ENCODE results near the gene CNTN1. TPM values are rescaled to one million over a fixed set of nuclear protein-coding genes. Genes with fewer than 3 reads are reported as not detected.
"Not testable (repeated sequence)": the region's sequence is repeated elsewhere in the genome, so short reads cannot be mapped to it uniquely, and the experiment has no call there.

Gene CNTN1
- total and polyA plus RNA-seq, 5 experiments from 2014 or later = not detected

DNA sequence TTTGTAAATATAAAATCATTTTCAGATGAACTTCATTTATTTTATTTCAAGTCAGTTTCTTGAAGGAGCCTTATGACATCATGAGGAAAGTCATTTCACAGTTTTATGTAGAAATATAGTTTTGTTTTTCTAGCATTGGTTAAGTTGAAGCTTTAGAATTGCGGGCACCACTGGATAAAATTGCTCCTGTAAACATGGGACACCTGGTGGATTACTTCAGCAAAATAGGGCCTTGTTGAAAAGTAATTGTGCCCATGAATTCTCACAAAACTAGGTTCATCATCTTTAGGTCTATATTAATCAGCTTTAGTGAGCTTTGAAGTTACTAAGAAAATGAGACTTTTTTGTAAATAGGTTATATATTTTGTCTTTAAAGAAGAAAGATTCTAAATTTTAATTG is 25.3 kb downstream of the CNTN1 start:
- no peaks in the 10 kb centered on the region for H3K4me1 Mint-ChIP-seq
- H3K27ac Mint-ChIP-seq = no peak overlapping the region
- no peaks in the 10 kb centered on the region for H3K27me3 Mint-ChIP-seq
- no peaks in the 10 kb centered on the region for H3K36me3 Mint-ChIP-seq
- POLR2A ChIA-PET = no interaction called here
- no peak overlapping the region for H3K4me3 Mint-ChIP-seq
- peaks cover 0 to 10% (median 0%) of the 10 kb centered on the region in 9 donors for H3K9me3 Mint-ChIP-seq
- ATAC-seq = no peak
- no peak for DNase-seq

DNA sequence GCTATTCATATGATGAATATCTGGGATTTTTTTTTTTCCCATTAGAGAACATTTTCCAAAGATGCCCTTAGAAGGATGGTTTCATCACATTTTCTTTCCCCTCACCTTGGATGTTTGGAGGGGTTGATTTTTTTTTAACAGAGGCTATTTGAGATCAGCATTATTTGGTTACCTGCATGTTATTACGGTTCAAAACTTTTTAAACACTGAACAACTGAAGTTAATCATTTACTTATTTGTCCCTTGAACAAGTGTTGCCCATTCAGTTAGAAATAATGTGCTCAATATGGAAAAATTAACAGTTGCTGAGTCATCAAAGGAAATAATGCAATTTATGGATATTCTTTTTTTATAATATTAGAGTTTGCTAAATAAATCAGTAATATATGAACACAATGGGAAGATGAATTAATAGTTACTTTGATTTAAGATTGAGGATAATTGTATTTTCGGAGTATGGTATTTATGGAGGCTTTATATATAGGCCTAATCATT is 26.7 kb downstream of the CNTN1 start:
- Mint-ChIP-seq H3K4me3 (no peak overlapping the region), H3K36me3 (no peaks in the 10 kb centered on the region), H3K27me3 (no peaks in the 10 kb centered on the region), H3K9me3 (peaks cover 0 to 10% (median 0%) of the 10 kb centered on the region in 9 donors), H3K27ac (no peak overlapping the region), H3K4me1 (no peaks in the 10 kb centered on the region)
- POLR2A ChIA-PET = no interaction called here
- ATAC-seq = no peak
- no peak for DNase-seq

DNA sequence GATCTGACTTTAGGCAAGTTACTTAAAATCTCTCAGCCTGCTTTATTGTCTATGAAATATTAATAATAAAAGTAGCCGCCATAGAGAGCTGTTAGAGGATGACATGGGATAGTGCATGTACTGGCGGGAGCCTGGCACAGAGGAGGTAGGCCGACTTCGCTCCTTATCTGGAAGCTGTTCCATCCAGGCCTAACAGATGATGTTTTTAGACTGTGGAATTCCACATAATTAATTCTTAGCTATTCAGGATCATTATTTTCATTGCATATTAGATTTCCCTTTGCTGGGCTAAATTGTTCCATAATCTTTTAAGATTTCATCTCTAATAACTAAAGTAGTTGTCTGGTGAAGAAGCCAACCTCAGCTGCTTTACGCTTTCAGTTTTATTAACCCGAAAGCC is 30.8 kb downstream of the CNTN1 start:
- peaks cover 0 to 6% (median 0%) of the 10 kb centered on the region in 9 donors for H3K9me3 Mint-ChIP-seq
- H3K4me1 Mint-ChIP-seq = no peaks in the 10 kb centered on the region
- no peak overlapping the region for H3K4me3 Mint-ChIP-seq
- ATAC-seq = no peak
- H3K27ac Mint-ChIP-seq = no peak overlapping the region
- POLR2A ChIA-PET = no interaction called here
- no peaks in the 10 kb centered on the region for H3K36me3 Mint-ChIP-seq
- DNase-seq = no peak
- no peaks in the 10 kb centered on the region for H3K27me3 Mint-ChIP-seq

DNA sequence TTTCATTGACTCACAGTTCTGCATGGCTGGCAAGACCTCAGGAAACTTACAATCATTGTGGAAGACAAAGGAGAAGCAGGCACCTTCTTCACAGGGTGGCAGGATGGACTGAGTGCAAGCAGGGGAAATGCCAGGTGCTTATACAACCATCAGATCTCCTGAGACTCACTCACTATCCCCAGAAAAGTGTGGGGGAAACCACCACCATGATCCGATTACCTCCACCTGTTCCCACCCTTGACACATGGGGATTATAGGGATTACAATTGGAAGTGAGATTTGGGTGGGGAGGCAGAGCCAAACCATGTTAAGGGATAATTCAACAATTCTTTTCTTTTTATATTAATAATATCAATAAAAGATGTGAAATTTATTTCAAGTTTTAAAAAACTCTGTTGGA is 34.1 kb downstream of the CNTN1 start:
- ATAC-seq (no peak), DNase-seq (no peak)
- Mint-ChIP-seq H3K4me3 (no peak overlapping the region), H3K9me3 (peaks cover 0 to 6% (median 0%) of the 10 kb centered on the region in 9 donors), H3K27me3 (no peaks in the 10 kb centered on the region), H3K36me3 (no peaks in the 10 kb centered on the region), H3K4me1 (no peaks in the 10 kb centered on the region), H3K27ac (no peak overlapping the region)
- POLR2A ChIA-PET = no interaction called here

DNA sequence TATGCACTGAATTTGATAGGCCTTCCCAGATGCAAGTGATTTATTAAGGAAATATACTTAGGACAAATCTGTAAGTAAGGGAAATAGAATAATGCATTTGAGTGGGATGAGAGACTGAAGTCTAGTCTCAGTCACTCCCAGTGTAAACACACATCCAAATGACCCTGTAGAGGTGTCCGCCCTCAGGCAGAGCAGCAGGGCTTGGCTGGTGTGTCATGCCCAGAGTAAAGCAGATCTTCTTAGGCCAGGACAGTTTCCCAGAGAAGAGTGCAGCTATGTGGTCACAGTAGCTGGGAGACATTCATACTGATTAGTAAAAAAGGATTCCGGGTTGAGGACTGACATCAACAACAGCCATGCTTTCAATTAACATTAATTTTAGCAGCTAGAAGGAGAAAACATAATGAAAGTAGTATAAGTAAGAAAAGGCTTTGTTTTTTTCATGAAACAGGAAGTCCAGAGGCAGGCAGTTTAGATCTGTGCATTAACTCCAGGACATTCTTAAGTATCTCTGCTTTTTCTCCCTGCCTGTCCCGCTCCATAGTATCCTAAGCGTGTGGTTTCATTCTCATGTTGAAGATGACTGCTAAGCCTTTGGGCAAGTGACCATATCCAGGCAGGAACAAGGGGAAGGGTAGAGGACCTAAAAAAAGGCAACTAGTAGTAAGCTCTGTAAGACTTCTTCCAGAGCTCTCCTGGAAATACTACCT is 35.7 kb downstream of the CNTN1 start:
- POLR2A ChIA-PET = no interaction called here
- DNase-seq (no peak), ATAC-seq (no peak)
- no peaks in the 10 kb centered on the region for H3K27me3 Mint-ChIP-seq
- no peaks in the 10 kb centered on the region for H3K4me1 Mint-ChIP-seq
- H3K36me3 Mint-ChIP-seq = no peaks in the 10 kb centered on the region
- peaks cover 0 to 6% (median 0%) of the 10 kb centered on the region in 9 donors for H3K9me3 Mint-ChIP-seq
- H3K27ac Mint-ChIP-seq = no peak overlapping the region
- H3K4me3 Mint-ChIP-seq = no peak overlapping the region

DNA sequence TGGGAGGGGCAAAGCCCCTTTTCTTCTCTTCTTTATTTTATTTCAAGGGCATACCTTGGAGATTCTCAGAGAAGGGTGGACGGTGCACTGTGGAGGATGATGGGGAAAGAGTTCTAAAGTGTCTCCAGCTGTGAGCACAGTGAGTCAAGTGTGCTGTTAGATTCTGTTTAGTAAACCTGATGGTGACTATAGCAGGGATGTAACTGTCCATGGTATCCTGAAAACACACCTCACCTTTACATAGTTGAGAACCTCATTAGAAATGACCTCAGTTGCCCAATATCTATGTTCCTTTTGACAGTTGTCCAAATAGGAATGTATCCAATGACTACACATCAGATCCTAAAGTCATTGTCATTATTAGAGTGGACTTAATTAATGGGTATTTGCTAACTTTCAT is 38.0 kb downstream of the CNTN1 start:
- no peak overlapping the region for H3K27ac Mint-ChIP-seq
- H3K4me3 Mint-ChIP-seq = no peak overlapping the region
- DNase-seq (no peak), ATAC-seq (no peak)
- peaks cover 0 to 2% (median 0%) of the 10 kb centered on the region in 9 donors for H3K9me3 Mint-ChIP-seq
- H3K27me3 Mint-ChIP-seq = no peaks in the 10 kb centered on the region
- H3K36me3 Mint-ChIP-seq = no peaks in the 10 kb centered on the region
- POLR2A ChIA-PET = no interaction called here
- H3K4me1 Mint-ChIP-seq = no peaks in the 10 kb centered on the region

DNA sequence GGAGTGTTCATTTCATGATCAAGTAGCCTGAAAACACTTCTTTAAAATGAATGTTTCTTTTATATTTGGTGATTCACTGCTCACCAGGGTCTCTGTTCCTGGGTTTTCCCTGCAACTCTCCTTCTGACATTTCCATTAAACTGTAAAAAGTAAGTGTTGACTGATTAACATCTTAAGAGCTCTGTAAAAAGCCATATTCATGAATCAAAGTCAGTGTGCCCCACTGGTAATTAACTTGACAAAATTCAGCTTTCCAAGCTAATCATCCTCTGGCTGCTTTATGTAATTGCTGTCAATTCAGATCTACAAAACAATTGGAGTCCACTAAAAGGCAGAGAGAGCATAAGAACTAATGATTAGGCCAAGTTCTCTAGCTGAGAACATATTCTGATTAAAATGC is 41.6 kb downstream of the CNTN1 start:
- no peak for DNase-seq
- H3K27ac Mint-ChIP-seq = no peak overlapping the region
- no peaks in the 10 kb centered on the region for H3K4me1 Mint-ChIP-seq
- no peak overlapping the region for H3K4me3 Mint-ChIP-seq
- POLR2A ChIA-PET = no interaction called here
- no peaks in the 10 kb centered on the region for H3K27me3 Mint-ChIP-seq
- H3K36me3 Mint-ChIP-seq = no peaks in the 10 kb centered on the region
- no peak for ATAC-seq
- peaks cover 0 to 1% (median 0%) of the 10 kb centered on the region in 9 donors for H3K9me3 Mint-ChIP-seq

DNA sequence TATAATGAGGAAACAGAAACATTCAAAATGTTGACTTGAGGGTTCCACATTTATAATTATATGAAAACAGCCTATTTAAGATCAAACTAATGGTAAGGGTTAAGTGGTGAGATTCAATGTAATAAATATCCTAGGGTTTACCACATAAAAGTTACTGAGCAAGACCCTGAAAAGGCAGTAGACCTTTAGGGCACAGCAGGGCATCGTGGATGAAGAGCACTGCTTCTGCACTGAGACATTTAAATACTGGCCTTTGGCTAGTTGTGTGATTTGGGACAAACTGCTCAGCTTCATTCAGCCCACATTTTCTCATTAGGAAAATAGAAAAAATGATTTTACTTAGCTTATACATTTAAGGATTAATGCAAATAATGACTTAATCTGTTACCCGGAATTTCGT is 42.0 kb downstream of the CNTN1 start:
- POLR2A ChIA-PET = no interaction called here
- H3K27ac Mint-ChIP-seq = no peak overlapping the region
- ATAC-seq = no peak
- H3K27me3 Mint-ChIP-seq = no peaks in the 10 kb centered on the region
- no peak for DNase-seq
- peaks cover 0 to 1% (median 0%) of the 10 kb centered on the region in 9 donors for H3K9me3 Mint-ChIP-seq
- no peaks in the 10 kb centered on the region for H3K36me3 Mint-ChIP-seq
- H3K4me1 Mint-ChIP-seq = no peaks in the 10 kb centered on the region
- H3K4me3 Mint-ChIP-seq = no peak overlapping the region

DNA sequence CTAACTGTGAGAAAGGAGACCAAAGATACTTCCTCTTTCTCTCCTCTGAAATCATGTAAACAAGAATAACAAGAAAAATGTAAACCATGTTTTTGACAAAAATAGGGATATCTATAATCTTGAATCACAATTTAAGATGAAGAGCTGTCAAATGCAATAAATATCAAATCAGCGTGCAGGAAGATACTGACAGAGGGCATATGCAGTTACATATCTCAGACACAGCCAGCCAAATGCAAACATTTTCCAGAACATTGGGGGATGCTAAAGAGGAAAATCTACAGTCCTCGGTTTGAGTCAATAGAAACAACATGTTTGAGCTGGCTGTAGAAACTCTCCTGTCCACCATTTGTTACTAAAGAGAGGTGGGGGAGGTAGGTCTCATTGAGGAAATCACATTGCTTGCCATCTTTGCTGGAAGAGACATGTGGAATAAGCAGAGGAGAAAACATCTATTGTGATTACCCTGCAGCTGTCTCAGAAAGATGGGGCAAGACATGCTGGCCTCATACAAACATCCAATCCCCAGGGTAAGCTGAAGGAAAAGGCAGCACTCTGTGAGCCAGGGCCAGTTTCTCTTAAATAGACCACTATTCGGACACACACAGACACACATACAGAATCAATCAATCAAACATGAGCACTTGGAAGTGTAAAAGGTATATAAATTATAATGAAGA is 43.5 kb downstream of the CNTN1 start:
- Mint-ChIP-seq H3K36me3 (no peaks in the 10 kb centered on the region), H3K4me1 (no peaks in the 10 kb centered on the region), H3K9me3 (peaks cover 0 to 4% (median 0%) of the 10 kb centered on the region in 9 donors), H3K27me3 (no peaks in the 10 kb centered on the region), H3K4me3 (no peak overlapping the region), H3K27ac (no peak overlapping the region)
- ATAC-seq = no peak
- DNase-seq = no peak
- POLR2A ChIA-PET = no interaction called here

DNA sequence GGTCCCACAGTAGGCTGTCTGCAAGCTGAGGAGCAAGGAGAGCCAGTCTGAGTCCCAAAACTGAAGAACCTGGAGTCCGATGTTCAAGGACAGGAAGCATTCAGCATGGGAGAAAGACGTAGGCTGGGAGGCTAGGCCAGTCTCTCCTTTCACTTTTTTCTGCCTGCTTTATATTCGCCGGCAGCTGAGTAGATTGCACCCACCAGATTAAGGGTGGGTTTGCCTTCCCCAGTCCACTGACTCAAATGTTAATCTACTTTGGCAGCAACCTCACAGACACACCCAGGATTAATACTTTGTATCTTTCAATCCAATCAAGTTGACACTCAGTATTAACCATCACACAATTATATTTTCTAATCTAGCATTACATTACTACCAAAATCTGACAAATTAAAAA is 45.2 kb downstream of the CNTN1 start:
- DNase-seq, H3K36me3 Mint-ChIP-seq, H3K27me3 Mint-ChIP-seq, H3K4me1 Mint-ChIP-seq, POLR2A ChIA-PET, H3K9me3 Mint-ChIP-seq, H3K4me3 Mint-ChIP-seq, H3K27ac Mint-ChIP-seq, ATAC-seq: not testable (repeated sequence)

DNA sequence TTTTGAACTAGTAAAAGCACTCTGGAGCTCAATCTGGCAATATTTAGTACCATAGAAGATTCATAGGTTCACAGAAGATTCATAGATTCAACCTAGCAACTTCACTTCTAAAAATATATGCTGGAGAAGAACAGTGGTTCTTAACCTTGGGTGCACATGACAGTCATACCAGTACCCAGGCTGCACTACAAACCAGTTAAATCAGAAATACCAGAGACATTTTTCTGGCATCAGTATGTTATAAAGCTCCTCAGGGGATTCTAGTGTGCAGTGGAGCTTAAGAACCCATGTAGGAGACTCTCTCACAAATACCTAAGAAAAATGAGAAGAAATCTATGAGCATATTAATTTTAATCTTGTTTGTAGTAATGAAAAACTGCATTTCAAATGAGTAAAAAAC is 46.6 kb downstream of the CNTN1 start:
- Mint-ChIP-seq H3K9me3 (peaks cover 0 to 16% (median 4%) of the 10 kb centered on the region in 9 donors), H3K36me3 (no peaks in the 10 kb centered on the region), H3K4me3 (no peak overlapping the region), H3K27me3 (no peaks in the 10 kb centered on the region), H3K27ac (no peak overlapping the region), H3K4me1 (no peaks in the 10 kb centered on the region)
- POLR2A ChIA-PET = no interaction called here
- no peak for DNase-seq
- ATAC-seq = no peak

DNA sequence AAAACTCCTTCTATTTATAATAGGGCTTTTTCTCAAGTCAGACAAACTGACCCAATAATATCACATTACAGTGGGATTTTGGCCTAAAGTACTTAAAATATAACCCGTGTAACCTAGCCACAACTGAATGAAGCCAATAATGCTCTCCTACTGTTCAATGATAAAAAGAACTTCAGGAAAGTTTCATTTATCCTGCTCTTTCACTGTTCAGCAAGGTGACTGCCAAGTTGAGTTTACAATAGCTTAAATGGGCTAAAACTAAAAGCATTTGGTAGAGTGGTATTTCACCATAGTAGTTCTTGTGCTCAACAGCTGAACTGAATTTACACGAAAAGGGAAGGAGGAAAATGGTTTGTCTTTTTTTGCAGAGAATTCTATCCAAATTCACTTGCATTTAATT is 49.8 kb downstream of the CNTN1 start:
- Mint-ChIP-seq H3K27ac (no peak overlapping the region), H3K36me3 (no peaks in the 10 kb centered on the region), H3K9me3 (peaks cover 0 to 24% (median 7%) of the 10 kb centered on the region in 9 donors), H3K4me3 (no peak overlapping the region), H3K27me3 (no peaks in the 10 kb centered on the region), H3K4me1 (no peaks in the 10 kb centered on the region)
- ATAC-seq (no peak), DNase-seq (no peak)
- POLR2A ChIA-PET = no interaction called here

DNA sequence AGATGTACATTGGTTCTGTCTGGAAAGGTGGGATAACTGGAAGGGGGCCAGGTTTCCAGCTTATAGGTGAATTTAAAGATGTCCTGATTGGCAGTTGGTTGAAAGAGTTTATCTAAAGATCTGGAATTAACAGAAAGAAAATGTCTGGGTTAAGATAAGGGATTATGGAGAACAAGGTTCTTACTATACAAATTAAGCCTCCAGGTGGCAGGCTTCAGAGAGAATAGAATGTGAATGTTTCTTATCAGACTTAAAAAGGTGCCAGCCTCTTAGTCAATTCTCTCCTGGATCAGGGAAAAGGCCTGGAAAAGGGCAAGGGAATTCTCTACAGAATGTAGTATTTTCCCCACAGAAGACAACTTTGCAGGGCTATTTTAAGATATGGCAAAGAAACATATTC is 53.1 kb downstream of the CNTN1 start:
- no peak for DNase-seq
- H3K4me3 Mint-ChIP-seq = no peak overlapping the region
- no peak for ATAC-seq
- H3K27ac Mint-ChIP-seq = no peak overlapping the region
- H3K9me3 Mint-ChIP-seq = peaks cover 0 to 34% (median 7%) of the 10 kb centered on the region in 9 donors
- H3K27me3 Mint-ChIP-seq = no peaks in the 10 kb centered on the region
- H3K4me1 Mint-ChIP-seq = no peaks in the 10 kb centered on the region
- POLR2A ChIA-PET = no interaction called here
- H3K36me3 Mint-ChIP-seq = no peaks in the 10 kb centered on the region

DNA sequence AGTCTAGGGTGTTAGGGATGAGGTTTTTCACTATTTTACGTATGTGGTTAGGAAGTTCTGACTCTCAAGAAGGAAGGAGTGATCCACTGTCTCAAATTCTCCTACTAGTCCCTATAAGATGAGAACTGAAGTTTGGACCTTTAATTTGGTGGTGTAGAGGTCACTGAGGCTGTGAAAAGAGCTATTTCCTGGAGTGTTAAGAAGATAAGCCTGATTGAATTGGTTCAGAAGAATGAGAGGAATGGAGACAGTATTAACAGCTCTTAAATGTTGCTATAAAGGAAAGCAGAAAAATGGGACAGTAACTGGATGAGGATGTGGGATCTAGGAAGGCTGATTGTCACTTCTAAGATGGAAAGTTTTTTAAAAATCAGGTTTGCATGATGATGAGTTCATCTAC is 57.6 kb downstream of the CNTN1 start:
- peaks cover 0 to 25% (median 3%) of the 10 kb centered on the region in 9 donors for H3K9me3 Mint-ChIP-seq
- no peak overlapping the region for H3K4me3 Mint-ChIP-seq
- POLR2A ChIA-PET = no interaction called here
- ATAC-seq (no peak), DNase-seq (no peak)
- no peaks in the 10 kb centered on the region for H3K27me3 Mint-ChIP-seq
- no peaks in the 10 kb centered on the region for H3K36me3 Mint-ChIP-seq
- H3K4me1 Mint-ChIP-seq = no peaks in the 10 kb centered on the region
- no peak overlapping the region for H3K27ac Mint-ChIP-seq

Measured in naive thymus-derived CD8-positive, alpha-beta T cell (primary cell).